AG09319 (cell line): Measurements from ENCODE around the gene TUNAR.

Experiments used
- DNase-seq: peaks from one replicate; pipeline ENCODE4 v3.0.0-alpha.2; 2010; ENCODE audit warnings: low read depth; ENCODE audit errors: extremely low read depth
- CTCF ChIP-seq: IDR thresholded peaks from 2 replicates; pipeline ENCODE4 v1.5.1; 2011; ENCODE audit warnings: low read depth, mild to moderate bottlenecking, inconsistent platforms, low read length, moderate library complexity

The TUNAR gene

GRCh38 chr14:95833429-95833828 is 43.2 kb upstream of the TUNAR start:
- no peak for DNase-seq

GRCh38 chr14:95834496-95834895 is 42.1 kb upstream of the TUNAR start:
- TF ChIP-seq CTCF, result no peak
- DNase-seq, result no peak

More at GRCh38 chr14:95833429-95833828, 43.2 kb upstream of the TUNAR start:
- TF ChIP-seq CTCF, result no peak

GRCh38 chr14:95835121-95835730 is 41.4 kb upstream of the TUNAR start:
- TF ChIP-seq CTCF, result no peak
- DNase-seq, result no peak

- TF ChIP-seq CTCF, result no peak
- no peak for DNase-seq
These were observed 37.8 kb upstream of the TUNAR start for GRCh38 chr14:95838862-95839261.

- TF ChIP-seq CTCF, result no peak
- no peak for DNase-seq
These were observed 36.4 kb upstream of the TUNAR start for GRCh38 chr14:95840094-95840700.

GRCh38 chr14:95841668-95842067 is 35.0 kb upstream of the TUNAR start:
- no peak for DNase-seq
- no peak for TF ChIP-seq CTCF

- TF ChIP-seq CTCF, result no peak
- DNase-seq, result no peak
These were observed 26.9 kb upstream of the TUNAR start for GRCh38 chr14:95849761-95850160.
